KMS-11 (cell line): Measurements from ENCODE around the gene LMO1.

Experiments
- H2AFZ ChIP-seq: fragments of 200-600 bp; sonication (generic); 2 replicates; pipeline ENCODE4 v1.6.1; 2016; ENCODE audit warnings: antibody characterized with exemption, mixed run types, low read depth
- H3K27ac ChIP-seq: fragments of 200-600 bp; sonication (generic); 2 replicates; pipeline ENCODE4 v1.6.1; 2016; ENCODE audit warnings: mild to moderate bottlenecking, mixed run types
- H3K27me3 ChIP-seq: fragments of 200-600 bp; sonication (generic); 2 replicates; pipeline ENCODE4 v1.6.1; 2017; ENCODE audit warnings: mild to moderate bottlenecking, low read depth, mixed run types, moderate library complexity; ENCODE audit not compliant: insufficient read depth
- H3K36me3 ChIP-seq: fragments of 200-600 bp; sonication (generic); 2 replicates; pipeline ENCODE4 v1.6.1; 2017; ENCODE audit warnings: mild to moderate bottlenecking, mixed run types; ENCODE audit not compliant: insufficient read depth
- H3K4me1 ChIP-seq: fragments of 200-600 bp; sonication (generic); 2 replicates; pipeline ENCODE4 v1.6.1; 2016; ENCODE audit warnings: mild to moderate bottlenecking, low read depth, mixed run types; ENCODE audit not compliant: poor library complexity, severe bottlenecking
- H3K4me2 ChIP-seq: fragments of 200-600 bp; sonication (generic); 2 replicates; pipeline ENCODE4 v1.7.0; 2016; ENCODE audit warnings: mild to moderate bottlenecking, mixed run types
- H3K4me3 ChIP-seq: fragments of 200-600 bp; sonication (generic); IDR thresholded peaks from 2 replicates; pipeline ENCODE4 v1.6.1; 2017; ENCODE audit warnings: low read depth, low read length, mixed read lengths; ENCODE audit not compliant: insufficient read depth
- H3K79me2 ChIP-seq: fragments of 200-600 bp; sonication (generic); 2 replicates; pipeline ENCODE4 v1.6.1; 2016; ENCODE audit warnings: low read depth, mixed run types; ENCODE audit not compliant: insufficient read depth
- H3K9ac ChIP-seq: fragments of 200-600 bp; sonication (generic); 2 replicates; pipeline ENCODE4 v1.6.1; 2016; ENCODE audit warnings: mild to moderate bottlenecking, mixed run types
- H4K20me1 ChIP-seq: fragments of 200-600 bp; sonication (generic); 2 replicates; pipeline ENCODE4 v1.6.1; 2016; ENCODE audit warnings: mild to moderate bottlenecking, mixed run types; ENCODE audit not compliant: insufficient read depth
- TF ChIP-seq, protein P1 (sequence below): fragments of 200-600 bp; sonication (generic); conservative IDR thresholded peaks from 2 replicates; pipeline ENCODE4 v1.6.1; 2017; ENCODE audit warnings: low read depth, mild to moderate bottlenecking, antibody characterized with exemption, low read length, moderate library complexity, mixed read lengths

LMO1 gene

DNA sequence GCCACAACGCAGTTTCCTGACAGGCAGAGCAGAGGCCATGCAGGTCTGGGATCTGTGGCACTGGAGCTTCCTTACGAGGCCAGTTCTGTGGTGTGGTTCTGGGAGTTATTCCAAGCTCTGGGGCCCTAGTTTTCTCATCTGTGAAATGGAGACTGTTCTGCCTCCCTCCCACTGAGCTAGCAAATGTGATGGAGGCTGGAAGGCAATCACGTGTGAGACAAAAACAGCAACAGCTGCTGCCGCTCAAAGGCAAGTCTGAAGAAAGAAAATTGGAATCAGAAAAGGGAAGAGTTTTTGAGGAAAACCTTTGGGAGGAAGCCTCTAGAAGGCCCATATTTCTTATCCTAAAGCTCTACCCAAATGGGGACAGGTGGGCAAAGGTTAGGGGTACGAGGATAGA is 86.5 kb downstream of the LMO1 start:
- Histone ChIP-seq H3K4me3 (no peak overlapping the region), H3K36me3 (no peaks in the 10 kb centered on the region), H3K79me2 (no peaks in the 10 kb centered on the region), H3K4me1 (no peaks in the 10 kb centered on the region), H3K4me2 (no peak overlapping the region), H3K27me3 (no peaks in the 10 kb centered on the region), H3K9ac (no peak overlapping the region), H2AFZ (no peak overlapping the region), H4K20me1 (no peaks in the 10 kb centered on the region), H3K27ac (no peak overlapping the region)
- TF ChIP-seq, protein P1, sequence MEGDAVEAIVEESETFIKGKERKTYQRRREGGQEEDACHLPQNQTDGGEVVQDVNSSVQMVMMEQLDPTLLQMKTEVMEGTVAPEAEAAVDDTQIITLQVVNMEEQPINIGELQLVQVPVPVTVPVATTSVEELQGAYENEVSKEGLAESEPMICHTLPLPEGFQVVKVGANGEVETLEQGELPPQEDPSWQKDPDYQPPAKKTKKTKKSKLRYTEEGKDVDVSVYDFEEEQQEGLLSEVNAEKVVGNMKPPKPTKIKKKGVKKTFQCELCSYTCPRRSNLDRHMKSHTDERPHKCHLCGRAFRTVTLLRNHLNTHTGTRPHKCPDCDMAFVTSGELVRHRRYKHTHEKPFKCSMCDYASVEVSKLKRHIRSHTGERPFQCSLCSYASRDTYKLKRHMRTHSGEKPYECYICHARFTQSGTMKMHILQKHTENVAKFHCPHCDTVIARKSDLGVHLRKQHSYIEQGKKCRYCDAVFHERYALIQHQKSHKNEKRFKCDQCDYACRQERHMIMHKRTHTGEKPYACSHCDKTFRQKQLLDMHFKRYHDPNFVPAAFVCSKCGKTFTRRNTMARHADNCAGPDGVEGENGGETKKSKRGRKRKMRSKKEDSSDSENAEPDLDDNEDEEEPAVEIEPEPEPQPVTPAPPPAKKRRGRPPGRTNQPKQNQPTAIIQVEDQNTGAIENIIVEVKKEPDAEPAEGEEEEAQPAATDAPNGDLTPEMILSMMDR, result no peak
